IMR-90 (cell line): ENCODE measurements around the gene NYAP1. TPM values are rescaled to one million over a fixed set of nuclear protein-coding genes. Genes with fewer than 3 reads are reported as not detected.

Experiments used
- ATAC-seq: fragments of 200-7000 bp; cut with Tn5 transposase; 2 replicates; pipeline ENCODE4 v1.9.1; 2020; ENCODE audit warnings: low read depth, mild to moderate bottlenecking, moderate library complexity
- Bru-seq: library from RNA; stranded (reverse); fragments of 400-500 nt; gene quantifications from one replicate; lab custom pipeline; 2021; lab: Mats Ljungman, UMichigan
- BruChase-seq, 2 experiments: library from RNA; stranded (reverse); fragments of 400-500 nt; gene quantifications; one replicate each; lab custom pipeline; 2021; lab: Mats Ljungman, UMichigan
- BruUV-seq: library from RNA; stranded (reverse); fragments of 400-500 nt; replicated peaks from 2 replicates; lab custom pipeline; 2021; lab: Mats Ljungman, UMichigan
- CTCF ChIA-PET: fragments of 300-600 bp; formaldehyde crosslinking; extraction: SDS; loops from one replicate; lab custom pipeline; 2021; ENCODE audit warnings: antibody characterized with exemption; lab: Yijun Ruan, JAX
- POLR2A ChIA-PET: fragments of 300-600 bp; sonication (Branson Sonifier 250); formaldehyde crosslinking; loops from one replicate; lab custom pipeline; 2022; ENCODE audit warnings: antibody characterized with exemption; ENCODE audit not compliant: unreplicated experiment; lab: Charles Lee
- DNase-seq: peaks from one replicate; pipeline ENCODE4 v3.0.0; 2013
- H2AFZ ChIP-seq: replicated peaks from 2 replicates; pipeline ENCODE3; 2013; ENCODE audit warnings: low read length, mild to moderate bottlenecking; ENCODE audit not compliant: poor library complexity
- H2AK5ac ChIP-seq: 2 replicates; pipeline ENCODE4 v1.6.1; 2013; ENCODE audit warnings: low read depth, low read length, inconsistent platforms
- H2AK9ac ChIP-seq: replicated peaks from 2 replicates; pipeline ENCODE3; 2013; ENCODE audit warnings: mild to moderate bottlenecking, low read depth, low read length, moderate library complexity; ENCODE audit not compliant: poor library complexity
- H2BK120ac ChIP-seq: 2 replicates; pipeline ENCODE4 v1.6.1; 2013; ENCODE audit warnings: low read depth, low read length, inconsistent platforms
- H2BK15ac ChIP-seq: 3 replicates; pipeline ENCODE4 v1.6.1; 2013; ENCODE audit warnings: low read depth, low read length, inconsistent platforms
- H2BK20ac ChIP-seq: 2 replicates; pipeline ENCODE4 v1.6.1; 2013; ENCODE audit warnings: low read depth, mild to moderate bottlenecking, inconsistent platforms, low read length, moderate library complexity
- H2BK5ac ChIP-seq: 2 replicates; pipeline ENCODE4 v1.6.1; 2013; ENCODE audit warnings: mild to moderate bottlenecking, low read depth, low read length, inconsistent platforms; ENCODE audit not compliant: poor library complexity, severe bottlenecking
- H3K14ac ChIP-seq: replicated peaks from 2 replicates; pipeline ENCODE4 v1.6.1; 2013; ENCODE audit warnings: low read depth, low read length, inconsistent platforms
- H3K18ac ChIP-seq: 2 replicates; pipeline ENCODE4 v1.6.1; 2013; ENCODE audit warnings: low read depth, low read length, control low read depth
- H3K23ac ChIP-seq: 2 replicates; pipeline ENCODE4 v1.6.1; 2013; ENCODE audit warnings: low read depth, low read length, inconsistent platforms
- H3K27ac ChIP-seq: 2 replicates; pipeline ENCODE4 v1.5.1; 2013; ENCODE audit warnings: mild to moderate bottlenecking, control low read depth, low read length; ENCODE audit not compliant: insufficient read depth
- H3K27me3 ChIP-seq: 2 replicates; pipeline ENCODE4 v1.6.1; 2013; ENCODE audit warnings: low read length; ENCODE audit not compliant: control insufficient read depth, insufficient read depth
- H3K36me3 ChIP-seq: 2 replicates; pipeline ENCODE4 v1.6.1; 2013; ENCODE audit warnings: low read length, mixed read lengths; ENCODE audit not compliant: control insufficient read depth, insufficient read depth
- H3K4ac ChIP-seq: 2 replicates; pipeline ENCODE4 v1.6.1; 2013; ENCODE audit warnings: low read depth, low read length, inconsistent platforms
- H3K4me1 ChIP-seq: 2 replicates; pipeline ENCODE4 v1.6.1; 2013; ENCODE audit warnings: low read length, mixed read lengths; ENCODE audit not compliant: control insufficient read depth, insufficient read depth
- H3K4me2 ChIP-seq: 2 replicates; pipeline ENCODE4 v1.6.1; 2013; ENCODE audit warnings: low read depth, mild to moderate bottlenecking, control low read depth, low read length, moderate library complexity
- H3K4me3 ChIP-seq: 2 replicates; pipeline ENCODE4 v1.5.1; 2013; ENCODE audit warnings: low read depth, mild to moderate bottlenecking, control low read depth, low read length, moderate library complexity; ENCODE audit not compliant: insufficient read depth
- H3K56ac ChIP-seq: 2 replicates; pipeline ENCODE4 v1.6.1; 2013; ENCODE audit warnings: low read length, inconsistent platforms; ENCODE audit not compliant: insufficient read depth; ENCODE audit errors: extremely low read depth
- H3K79me1 ChIP-seq, 2 experiments: 2 replicates each; pipeline ENCODE4 v1.6.1; 2013; ENCODE audit warnings: low read length in 2 of 2, inconsistent platforms in 1 of 2, low read depth in 1 of 2
- H3K9ac ChIP-seq: 2 replicates; pipeline ENCODE4 v1.6.1; 2013; ENCODE audit warnings: low read depth, low read length, control low read depth
- H3K9me1 ChIP-seq: 2 replicates; pipeline ENCODE4 v1.6.1; 2013; ENCODE audit warnings: low read length, inconsistent platforms; ENCODE audit not compliant: insufficient read depth
- H3K9me3 ChIP-seq: 2 replicates; pipeline ENCODE4 v1.6.1; 2013; ENCODE audit warnings: low read length; ENCODE audit not compliant: control insufficient read depth, insufficient read depth
- H4K20me1 ChIP-seq: 2 replicates; pipeline ENCODE4 v1.6.1; 2013; ENCODE audit warnings: low read length, inconsistent platforms; ENCODE audit not compliant: insufficient read depth
- H4K5ac ChIP-seq: 2 replicates; pipeline ENCODE4 v1.6.1; 2013; ENCODE audit warnings: mild to moderate bottlenecking, low read depth, low read length, control low read depth
- H4K8ac ChIP-seq, 2 experiments: 2 replicates each; pipeline ENCODE4 v1.6.1; 2013; ENCODE audit warnings: low read depth in 2 of 2, low read length in 2 of 2, control low read depth in 1 of 2, inconsistent platforms in 1 of 2
- H4K91ac ChIP-seq: 2 replicates; pipeline ENCODE4 v1.6.1; 2013; ENCODE audit warnings: low read depth, low read length, inconsistent platforms; ENCODE audit not compliant: insufficient read depth
- BHLHE40 ChIP-seq: fragments of 150-350 bp; IDR thresholded peaks from 2 replicates; pipeline ENCODE4 v1.6.1; 2016; ENCODE audit warnings: mild to moderate bottlenecking, low read depth, low read length
- CHD1 ChIP-seq: IDR thresholded peaks from 2 replicates; pipeline ENCODE4 v1.6.1; 2012; ENCODE audit warnings: low read depth, low read length, improper control_type of control experiment
- FOS ChIP-seq: fragments of 150-350 bp; IDR thresholded peaks from 2 replicates; pipeline ENCODE4 v1.6.1; 2016; ENCODE audit warnings: low read depth, low read length
- MAFK ChIP-seq: IDR thresholded peaks from 2 replicates; pipeline ENCODE4 v1.6.1; 2012; ENCODE audit warnings: low read depth, low read length, improper control_type of control experiment
- MAZ ChIP-seq: IDR thresholded peaks from 2 replicates; pipeline ENCODE4 v1.6.1; 2012; ENCODE audit warnings: low read depth, mild to moderate bottlenecking, low read length, improper control_type of control experiment, moderate library complexity, borderline replicate concordance
- MXI1 ChIP-seq: IDR thresholded peaks from 2 replicates; pipeline ENCODE4 v1.6.1; 2012; ENCODE audit warnings: low read depth, mild to moderate bottlenecking, low read length, moderate library complexity, borderline replicate concordance
- NFE2L2 ChIP-seq: fragments of 150-350 bp; IDR thresholded peaks from 2 replicates; pipeline ENCODE4 v1.6.1; 2016; ENCODE audit warnings: low read depth, mild to moderate bottlenecking, low read length
- POLR2A ChIP-seq: IDR thresholded peaks from 2 replicates; pipeline ENCODE4 v1.6.1; 2012; ENCODE audit warnings: mild to moderate bottlenecking, low read depth, low read length
- RCOR1 ChIP-seq: IDR thresholded peaks from 2 replicates; pipeline ENCODE4 v1.6.1; 2012; ENCODE audit warnings: mild to moderate bottlenecking, low read length, improper control_type of control experiment; ENCODE audit not compliant: insufficient replicate concordance
- RFX5 ChIP-seq: IDR thresholded peaks from 2 replicates; pipeline ENCODE4 v1.8.0; 2012; ENCODE audit warnings: low read depth, mild to moderate bottlenecking, low read length, moderate library complexity
- SMC3 ChIP-seq: fragments of 150-350 bp; IDR thresholded peaks from 2 replicates; pipeline ENCODE4 v1.6.1; 2016; ENCODE audit warnings: low read depth, mild to moderate bottlenecking, antibody characterized with exemption, low read length, moderate library complexity
- WGBS, 2 experiments: methylation state at CpG; one replicate each; pipeline versions ENCODE4 v1.1.5 to v1.1.7; 2013; ENCODE audit warnings: missing lambda C conversion rate in 2 of 2; ENCODE audit not compliant: insufficient read length in 1 of 2; ENCODE audit errors: extremely low coverage in 2 of 2; 5-methylcytosine and 5-hydroxymethylcytosine counted together
- dilution Hi-C: fragments of 300-500 bp; cut with HindIII; formaldehyde crosslinking; loops from one replicate; pipeline ENCODE4 v1.14.3; 2018; ENCODE audit warnings: low sequenced_read_pairs; ENCODE audit not compliant: unreplicated experiment
- in situ Hi-C: fragments of 300-500 bp; cut with MboI; formaldehyde crosslinking; loops from 3 replicates; pipeline ENCODE4 v1.14.3; 2019; ENCODE audit warnings: low sequenced_read_pairs, inconsistent platforms, mixed read lengths
- intact Hi-C: fragments of 100-400 bp; cut with micrococcal nuclease; formaldehyde crosslinking; loops from 2 replicates; pipeline ENCODE4 v1.10.0; 2022
- long read RNA-seq: library from polyadenylated mRNA; unstranded; transcript quantifications from one replicate; pipeline ENCODE4 v2.0.0, GENCODE V29; 2021; ENCODE audit not compliant: unreplicated experiment
- polyA plus RNA-seq, 3 experiments: library from polyadenylated mRNA; depleted of rRNA; stranded (reverse); fragments of >200 nt; gene quantifications; 2 replicates each; pipeline ENCODE4 v1.2.3, GENCODE V29; 2012; ENCODE audit warnings: low replicate concordance in 1 of 3
- total RNA-seq: library from RNA; depleted of rRNA; stranded (reverse); fragments of >200 nt; gene quantifications from 2 replicates; pipeline ENCODE4 v1.2.3, GENCODE V29; 2012; rRNA removed
- TF ChIP-seq, protein P1 (sequence below): conservative IDR thresholded peaks from 2 replicates; pipeline ENCODE4 v1.5.1; 2012; ENCODE audit warnings: mild to moderate bottlenecking, low read depth, low read length, improper control_type of control experiment
- TF ChIP-seq, protein P2 (sequence below): fragments of 150-350 bp; IDR thresholded peaks from 2 replicates; pipeline ENCODE4 v1.6.1; 2017; ENCODE audit warnings: mild to moderate bottlenecking, antibody characterized with exemption, low read length, low read depth

Gene NYAP1
- total RNA-seq, result 0.18 and 0.28 TPM in 2 replicates
- 1.3 and 1.5 TPM in 2 replicates for polyA plus RNA-seq (2012; rRNA removed)
- 0.94 and 1.1 TPM in 2 replicates for polyA plus RNA-seq (2012; cell fraction: cytosol; rRNA removed)
- polyA plus RNA-seq (2012; cell fraction: nucleus; rRNA removed; ENCODE audit: low replicate concordance), result 1.8 and 2.7 TPM in 2 replicates
- Bru-seq, nascent RNA, result percentile 19 among the genes with signal in this experiment
- percentile 9 among the genes with signal in this experiment for BruChase-seq, experiment 1, labeled RNA remaining after a 6-hour chase
- percentile 18 among the genes with signal in this experiment for BruChase-seq, experiment 2, labeled RNA remaining after a 2-hour chase
- long read RNA-seq, result 0 reads

DNA sequence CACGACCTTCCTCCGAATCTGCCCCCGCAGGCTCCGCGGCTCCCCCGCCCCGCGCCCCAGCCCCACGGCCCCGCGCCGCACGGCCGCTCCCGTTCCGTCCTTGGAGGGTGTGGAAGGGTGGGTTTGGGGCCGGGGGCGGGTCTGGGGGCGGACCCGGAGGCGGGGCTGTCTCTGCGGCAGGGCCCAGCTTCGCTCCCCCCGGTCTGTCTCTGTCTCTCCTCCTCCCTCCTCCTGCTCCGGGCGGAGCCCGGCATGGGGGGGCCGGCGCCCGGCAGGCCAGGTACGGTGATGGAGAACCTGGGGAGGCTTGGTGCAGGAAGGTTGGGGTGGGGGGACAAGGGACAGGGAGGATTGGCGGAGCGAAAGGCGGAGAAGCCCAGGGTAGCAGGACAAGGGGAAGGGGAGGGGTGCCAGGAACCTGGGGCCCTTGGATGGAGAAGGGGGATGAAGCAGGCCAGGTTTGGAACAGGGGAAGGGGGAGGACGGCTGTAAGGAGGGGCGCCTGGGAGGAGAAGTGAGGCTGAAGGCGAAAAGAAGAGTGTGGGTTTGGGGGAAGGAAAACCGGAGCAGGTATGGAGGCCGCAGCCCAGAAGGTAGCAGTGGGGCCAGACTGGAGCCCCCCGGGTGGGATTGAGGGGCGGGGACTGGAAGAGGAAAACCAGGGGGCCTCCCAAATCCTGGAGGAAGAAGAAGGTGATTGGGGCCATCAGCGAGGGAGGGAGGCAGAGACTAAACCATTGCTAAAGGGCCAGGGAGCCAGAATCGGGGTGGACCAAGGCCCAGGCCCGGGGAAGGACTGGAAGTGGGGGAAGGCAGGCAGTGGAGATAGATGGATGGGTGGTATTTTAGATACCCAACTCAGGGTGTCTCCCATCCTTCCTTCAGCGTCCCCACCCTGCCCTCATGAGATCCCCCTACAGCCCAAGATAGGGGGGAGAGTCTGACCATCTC lies at the start of gene NYAP1:
Gene NYAP1 (plus strand): TSS at position 206 of the 951 bp plus-strand sequence. CDS start 1,385 bp downstream, outside the sequence.
- ATAC-seq (peak; percentile 70), DNase-seq (peak; percentile 27)
- Histone ChIP-seq H3K14ac (no peak within 1 kb of the TSS), H2AK5ac (peak within 1 kb of the TSS; percentile 67; the same call in 1 of the 2 replicates), H3K4ac (peak within 1 kb of the TSS; percentile 50; the same call in 1 of the 2 replicates), H2BK15ac (no peak within 1 kb of the TSS; the same call in 1 of the 3 replicates), H3K23ac (no peak within 1 kb of the TSS), H4K8ac (peak within 1 kb of the TSS in 1 of 2 experiments; percentile 57; a peak in 2 of 4 replicates), H3K4me1 (peaks cover 5% of the 10 kb centered on the region), H4K91ac (no peak within 1 kb of the TSS; the same call in 1 of the 2 replicates), H3K9ac (peak within 1 kb of the TSS; percentile 43), H3K36me3 (no peaks in the 10 kb centered on the region), H3K9me1 (no peaks in the 10 kb centered on the region), H2BK5ac (no peak within 1 kb of the TSS), H4K5ac (no peak within 1 kb of the TSS), H3K56ac (no peak within 1 kb of the TSS), H2AFZ (peak within 1 kb of the TSS; percentile 96), H3K27me3 (no peaks in the 10 kb centered on the region), H2BK20ac (no peak within 1 kb of the TSS), H3K4me3 (peak within 1 kb of the TSS; percentile 73), H3K79me1 (0 out of 4 replicates have a peak, but pooled peaks cover 0 to 3% of the 10 kb centered on the region in 2 experiments), H3K18ac (no peak within 1 kb of the TSS), H3K4me2 (peak within 1 kb of the TSS; percentile 90), H3K27ac (no peak within 1 kb of the TSS; the same call in 1 of the 2 replicates), H3K9me3 (no peaks in the 10 kb centered on the region), H2BK120ac (no peak within 1 kb of the TSS), H4K20me1 (no peaks in the 10 kb centered on the region), H2AK9ac (peak within 1 kb of the TSS; percentile 90)
- dilution Hi-C loops, result no loop called here
- intact Hi-C loops, result no loop called here
- WGBS, 2 experiments, result 41% methylated on average over 4 of the region's 45 CpGs; no CpG with 5 or more reads in 1 of the 2 experiments
- in situ Hi-C loops, result loop anchor here (5.0 kb wide), 1 partner anchor 58 kb away; no protein-coding TSS in a partner anchor
- POLR2A ChIA-PET, result no interaction called here
- TF ChIP-seq CHD1 (no peak), MAZ (no peak), BHLHE40 (no peak), POLR2A (no peak), RCOR1 (no peak), SMC3 (no peak), FOS (no peak), NFE2L2 (no peak), MAFK (no peak), RFX5 (no peak), MXI1 (no peak)
- TF ChIP-seq, protein P1, sequence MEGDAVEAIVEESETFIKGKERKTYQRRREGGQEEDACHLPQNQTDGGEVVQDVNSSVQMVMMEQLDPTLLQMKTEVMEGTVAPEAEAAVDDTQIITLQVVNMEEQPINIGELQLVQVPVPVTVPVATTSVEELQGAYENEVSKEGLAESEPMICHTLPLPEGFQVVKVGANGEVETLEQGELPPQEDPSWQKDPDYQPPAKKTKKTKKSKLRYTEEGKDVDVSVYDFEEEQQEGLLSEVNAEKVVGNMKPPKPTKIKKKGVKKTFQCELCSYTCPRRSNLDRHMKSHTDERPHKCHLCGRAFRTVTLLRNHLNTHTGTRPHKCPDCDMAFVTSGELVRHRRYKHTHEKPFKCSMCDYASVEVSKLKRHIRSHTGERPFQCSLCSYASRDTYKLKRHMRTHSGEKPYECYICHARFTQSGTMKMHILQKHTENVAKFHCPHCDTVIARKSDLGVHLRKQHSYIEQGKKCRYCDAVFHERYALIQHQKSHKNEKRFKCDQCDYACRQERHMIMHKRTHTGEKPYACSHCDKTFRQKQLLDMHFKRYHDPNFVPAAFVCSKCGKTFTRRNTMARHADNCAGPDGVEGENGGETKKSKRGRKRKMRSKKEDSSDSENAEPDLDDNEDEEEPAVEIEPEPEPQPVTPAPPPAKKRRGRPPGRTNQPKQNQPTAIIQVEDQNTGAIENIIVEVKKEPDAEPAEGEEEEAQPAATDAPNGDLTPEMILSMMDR, result no peak
- TF ChIP-seq, protein P2, sequence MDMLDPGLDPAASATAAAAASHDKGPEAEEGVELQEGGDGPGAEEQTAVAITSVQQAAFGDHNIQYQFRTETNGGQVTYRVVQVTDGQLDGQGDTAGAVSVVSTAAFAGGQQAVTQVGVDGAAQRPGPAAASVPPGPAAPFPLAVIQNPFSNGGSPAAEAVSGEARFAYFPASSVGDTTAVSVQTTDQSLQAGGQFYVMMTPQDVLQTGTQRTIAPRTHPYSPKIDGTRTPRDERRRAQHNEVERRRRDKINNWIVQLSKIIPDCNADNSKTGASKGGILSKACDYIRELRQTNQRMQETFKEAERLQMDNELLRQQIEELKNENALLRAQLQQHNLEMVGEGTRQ, result no peak
- CTCF ChIA-PET, result interaction anchor here (1.3 kb wide), 1 partner anchor 15 kb away, joined by 5 read pairs; no protein-coding TSS in a partner anchor
- no TSS peak for BruUV-seq
